H9 (cell line): ENCODE measurements around the gene THOC2. TPM values are rescaled to one million over a fixed set of nuclear protein-coding genes. Genes with fewer than 3 reads are reported as not detected.
"Not testable (repeated sequence)": the region's sequence is repeated elsewhere in the genome, so short reads cannot be mapped to it uniquely, and the experiment has no call there.

Experiments used
- DNase-seq: peaks from one replicate; pipeline ENCODE4 v3.0.0-alpha.2; 2017
- H2AFZ ChIP-seq: one replicate; pipeline ENCODE4 v1.6.1; 2013; ENCODE audit warnings: mild to moderate bottlenecking, low read length, control low read depth, moderate library complexity
- H2AK5ac ChIP-seq: 2 replicates; pipeline ENCODE4 v1.6.1; 2013; ENCODE audit warnings: low read length, control low read depth, mixed read lengths; ENCODE audit not compliant: insufficient read length
- H2BK120ac ChIP-seq: one replicate; pipeline ENCODE4 v1.6.1; 2013; ENCODE audit warnings: low read depth, mild to moderate bottlenecking, low read length, control low read depth, inconsistent platforms; ENCODE audit not compliant: poor library complexity, severe bottlenecking
- H2BK12ac ChIP-seq: 2 replicates; pipeline ENCODE4 v1.6.1; 2013; ENCODE audit warnings: low read length, control low read depth, mixed read lengths, low read depth; ENCODE audit not compliant: insufficient read length
- H2BK15ac ChIP-seq: 2 replicates; pipeline ENCODE4 v1.6.1; 2013; ENCODE audit warnings: low read depth, low read length, control low read depth
- H2BK20ac ChIP-seq: one replicate; pipeline ENCODE4 v1.6.1; 2013; ENCODE audit warnings: low read depth, mild to moderate bottlenecking, low read length, control low read depth, inconsistent platforms; ENCODE audit not compliant: poor library complexity, severe bottlenecking
- H2BK5ac ChIP-seq: 2 replicates; pipeline ENCODE4 v1.6.1; 2013; ENCODE audit warnings: low read length, control low read depth, mixed read lengths; ENCODE audit not compliant: insufficient read length
- H3K14ac ChIP-seq: 2 replicates; pipeline ENCODE4 v1.6.1; 2013; ENCODE audit warnings: low read length, control low read depth; ENCODE audit not compliant: insufficient read depth
- H3K18ac ChIP-seq: 2 replicates; pipeline ENCODE4 v1.6.1; 2013; ENCODE audit warnings: low read depth, mild to moderate bottlenecking, mixed read lengths, low read length, control low read depth; ENCODE audit not compliant: insufficient read length
- H3K23ac ChIP-seq: 2 replicates; pipeline ENCODE4 v1.6.1; 2013; ENCODE audit warnings: low read length, control low read depth, mixed read lengths, low read depth; ENCODE audit not compliant: insufficient read length
- H3K23me2 ChIP-seq: 2 replicates; pipeline ENCODE4 v1.6.1; 2013; ENCODE audit warnings: low read depth, mild to moderate bottlenecking, mixed read lengths, low read length, control low read depth; ENCODE audit not compliant: insufficient read length, poor library complexity, severe bottlenecking
- H3K27ac ChIP-seq: 2 replicates; pipeline ENCODE4 v1.5.1; 2013; ENCODE audit warnings: low read length, control low read depth, mixed read lengths, low read depth; ENCODE audit not compliant: insufficient read length
- H3K27me3 ChIP-seq: 2 replicates; pipeline ENCODE4 v1.6.1; 2013; ENCODE audit warnings: low read length, control low read depth, inconsistent platforms; ENCODE audit not compliant: insufficient read depth
- H3K4ac ChIP-seq: 2 replicates; pipeline ENCODE4 v1.6.1; 2013; ENCODE audit warnings: low read depth, mild to moderate bottlenecking, control low read depth, inconsistent platforms, low read length, moderate library complexity
- H3K4me1 ChIP-seq: 2 replicates; pipeline ENCODE4 v1.6.1; 2013; ENCODE audit warnings: low read length, control low read depth, inconsistent platforms; ENCODE audit not compliant: insufficient read depth
- H3K4me2 ChIP-seq: 2 replicates; pipeline ENCODE4 v1.6.1; 2013; ENCODE audit warnings: low read length, control low read depth, mixed read lengths; ENCODE audit not compliant: insufficient read length, insufficient read depth
- H3K56ac ChIP-seq: 2 replicates; pipeline ENCODE4 v1.6.1; 2013; ENCODE audit warnings: low read depth, mild to moderate bottlenecking, mixed read lengths, low read length, control low read depth; ENCODE audit not compliant: insufficient read length
- H3K79me1 ChIP-seq: 2 replicates; pipeline ENCODE4 v1.6.1; 2013; ENCODE audit warnings: low read depth, mild to moderate bottlenecking, moderate library complexity, low read length, control low read depth, inconsistent platforms; ENCODE audit not compliant: insufficient read depth, poor library complexity, severe bottlenecking
- H3K79me2 ChIP-seq: 2 replicates; pipeline ENCODE4 v1.6.1; 2013; ENCODE audit warnings: low read length, control low read depth, inconsistent platforms; ENCODE audit not compliant: insufficient read depth
- H3K9ac ChIP-seq: 2 replicates; pipeline ENCODE4 v1.6.1; 2013; ENCODE audit warnings: low read length, control low read depth, mixed read lengths; ENCODE audit not compliant: insufficient read length; ENCODE audit errors: extremely low read depth
- H3K9me3 ChIP-seq: one replicate; pipeline ENCODE4 v1.6.1; 2013; ENCODE audit warnings: low read depth, low read length, inconsistent platforms; ENCODE audit not compliant: control insufficient read depth
- H3T11ph ChIP-seq: one replicate; pipeline ENCODE4 v1.6.1; 2013; ENCODE audit warnings: mild to moderate bottlenecking, low read length, control low read depth, inconsistent platforms
- H4K20me1 ChIP-seq: one replicate; pipeline ENCODE4 v1.6.1; 2013; ENCODE audit not compliant: control insufficient read depth, insufficient read length, insufficient read depth
- H4K5ac ChIP-seq: 2 replicates; pipeline ENCODE4 v1.6.1; 2013; ENCODE audit warnings: low read depth, mild to moderate bottlenecking, mixed read lengths, low read length, control low read depth; ENCODE audit not compliant: insufficient read length
- H4K8ac ChIP-seq: replicated peaks from 2 replicates; pipeline ENCODE4 v1.6.1; 2013; ENCODE audit warnings: low read length, control low read depth, mixed read lengths, low read depth; ENCODE audit not compliant: insufficient read length
- H4K91ac ChIP-seq: 2 replicates; pipeline ENCODE4 v1.6.1; 2013; ENCODE audit warnings: low read depth, mild to moderate bottlenecking, moderate library complexity, mixed read lengths, low read length, control low read depth; ENCODE audit not compliant: insufficient read length
- H3K27ac Mint-ChIP-seq, 3 experiments: 2 replicates in 2 of 3; 3 replicates in 1 of 3; pipeline ENCODE4 v1.8.0; 2020 to 2021; ENCODE audit warnings: mixed read lengths in 3 of 3, mild to moderate bottlenecking in 1 of 3, moderate library complexity in 1 of 3
- H3K27me3 Mint-ChIP-seq: 2 replicates; pipeline ENCODE4 v1.8.0; 2021; ENCODE audit warnings: low read depth, mild to moderate bottlenecking, moderate library complexity, mixed read lengths
- H3K36me3 Mint-ChIP-seq, 3 experiments: 2 replicates in 2 of 3; 3 replicates in 1 of 3; pipeline ENCODE4 v1.8.0; 2020 to 2021; ENCODE audit warnings: low read depth in 3 of 3, mixed read lengths in 3 of 3; ENCODE audit not compliant: insufficient read depth in 1 of 3
- H3K4me1 Mint-ChIP-seq, 2 experiments: 2 replicates each; pipeline ENCODE4 v1.8.0; 2020; ENCODE audit warnings: mixed read lengths in 2 of 2
- H3K4me3 Mint-ChIP-seq, 2 experiments: 2 replicates in 1 of 2; 3 replicates in 1 of 2; pipeline ENCODE4 v1.8.0; 2020 to 2021; ENCODE audit warnings: mild to moderate bottlenecking in 2 of 2, mixed read lengths in 2 of 2, moderate library complexity in 1 of 2
- H3K9me3 Mint-ChIP-seq, 2 experiments: 2 replicates in 1 of 2; 3 replicates in 1 of 2; pipeline ENCODE4 v1.8.0; 2020; ENCODE audit warnings: mild to moderate bottlenecking in 2 of 2, mixed read lengths in 2 of 2, moderate library complexity in 1 of 2
- WGBS: extraction: QIAGEN DNeasy Blood & Tissue Kit; methylation state at CpG from one replicate; pipeline ENCODE4 v1.1.7; 2013; ENCODE audit warnings: missing lambda C conversion rate, low lambda C conversion rate, mixed read lengths; ENCODE audit not compliant: insufficient read length; ENCODE audit errors: extremely low coverage; 5-methylcytosine and 5-hydroxymethylcytosine counted together
- total RNA-seq: library from RNA; stranded (reverse); gene quantifications from 2 replicates; pipeline ENCODE4 v1.2.1, GENCODE V29; 2021

THOC2 gene
- total RNA-seq, 1 experiment from 2014 or later, result 72.1 TPM

DNA sequence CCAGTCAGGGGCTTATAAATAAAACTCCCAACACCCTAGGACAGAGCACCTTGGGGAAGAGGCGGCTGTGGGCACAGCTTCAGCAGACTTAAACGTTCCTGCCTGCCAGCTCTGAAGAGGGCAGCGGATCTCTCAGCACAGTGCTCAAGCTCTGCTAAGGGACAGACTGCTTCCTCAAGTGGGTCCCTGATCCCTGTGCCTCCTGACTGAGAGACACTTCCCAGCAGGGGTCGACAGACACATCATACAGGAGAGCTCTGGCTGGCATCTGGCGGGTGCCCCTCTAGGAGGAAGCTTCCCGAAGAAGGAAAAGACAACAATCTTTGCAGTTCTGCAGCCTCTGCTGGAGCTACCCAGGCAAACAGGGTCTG lies 84.1 kb downstream of the THOC2 start:
- not testable (repeated sequence) for H3K79me2 ChIP-seq, H2BK5ac ChIP-seq, H3K9me3 ChIP-seq, H3K4ac ChIP-seq, H3K27me3 ChIP-seq, H3K27me3 Mint-ChIP-seq, H4K5ac ChIP-seq, H3K9ac ChIP-seq, H2AFZ ChIP-seq, H3K23me2 ChIP-seq, H3K27ac ChIP-seq, H4K20me1 ChIP-seq, H3K14ac ChIP-seq, H2BK15ac ChIP-seq, H3K23ac ChIP-seq, H2BK20ac ChIP-seq, H3K56ac ChIP-seq, H2BK120ac ChIP-seq, H3K4me2 ChIP-seq, H4K91ac ChIP-seq, H2BK12ac ChIP-seq, H3K79me1 ChIP-seq, H3T11ph ChIP-seq, H3K18ac ChIP-seq, H3K4me1 ChIP-seq, H2AK5ac ChIP-seq, H4K8ac ChIP-seq
- Mint-ChIP-seq H3K9me3 (peaks cover 12 to 76% of the 10 kb centered on the region in 2 experiments), H3K4me1 (peaks cover 27 to 31% of the 10 kb centered on the region in 2 experiments), H3K36me3 (peaks cover 4 to 14% (median 5%) of the 10 kb centered on the region in 3 experiments; a peak in 4 of 7 replicates), H3K27ac (peak overlapping the region; percentile 82 to 92 (median 83); a peak in 6 of 7 replicates), H3K4me3 (peak overlapping the region; percentile 32 to 58)
- WGBS, result no CpG with 5 or more reads among the region's 6 CpGs
- DNase-seq, result peak; percentile 34
